H1 (cell line): ENCODE data around the gene PBX1. TPM values are rescaled to one million over a fixed set of nuclear protein-coding genes. Genes with fewer than 3 reads are reported as not detected.

Experiments
- CTCF ChIA-PET: fragments of 300-600 bp; sonication (Branson Sonifier 250); formaldehyde crosslinking; loops from one replicate; lab custom pipeline; 2021; ENCODE audit not compliant: partially characterized antibody; lab: Charles Lee
- POLR2A ChIA-PET: fragments of 300-600 bp; sonication (Branson Sonifier 250); formaldehyde crosslinking; loops from one replicate; lab custom pipeline; 2021; ENCODE audit warnings: inconsistent platforms; ENCODE audit not compliant: partially characterized antibody; lab: Charles Lee
- DNase-seq, 2 experiments: peaks; one replicate each; pipeline versions ENCODE4 v3.0.0 to v3.0.0-alpha.2; 2010 to 2022; ENCODE audit warnings: low spot score in 2 of 2, low read depth in 1 of 2, mixed read lengths in 1 of 2
- FAIRE-seq: peaks from 2 replicates; lab custom pipeline; 2011; peaks lifted over from hg19 to GRCh38; lab: Jason Lieb, UNC
- H2AFZ ChIP-seq: 2 replicates; pipeline ENCODE4 v1.8.1; 2012; ENCODE audit warnings: low read length, inconsistent platforms
- H2AK5ac ChIP-seq: 2 replicates; pipeline ENCODE4 v1.6.1; 2013; ENCODE audit warnings: low read depth, low read length
- H2BK120ac ChIP-seq: replicated peaks from 2 replicates; pipeline ENCODE3; 2013; ENCODE audit warnings: low read depth, low read length, inconsistent platforms
- H2BK12ac ChIP-seq: 2 replicates; pipeline ENCODE4 v1.6.1; 2013; ENCODE audit warnings: low read depth, low read length
- H2BK15ac ChIP-seq: 2 replicates; pipeline ENCODE4 v1.6.1; 2013; ENCODE audit warnings: low read length
- H2BK20ac ChIP-seq: 2 replicates; pipeline ENCODE4 v1.6.1; 2013; ENCODE audit warnings: low read length
- H2BK5ac ChIP-seq: 2 replicates; pipeline ENCODE4 v1.6.1; 2013; ENCODE audit warnings: low read depth, low read length
- H3K14ac ChIP-seq: 2 replicates; pipeline ENCODE4 v1.6.1; 2013; ENCODE audit warnings: inconsistent platforms; ENCODE audit not compliant: insufficient read length
- H3K18ac ChIP-seq: 2 replicates; pipeline ENCODE4 v1.6.1; 2013; ENCODE audit warnings: low read length; ENCODE audit errors: extremely low read depth
- H3K23ac ChIP-seq: 2 replicates; pipeline ENCODE4 v1.6.1; 2013; ENCODE audit warnings: inconsistent platforms; ENCODE audit not compliant: insufficient read length
- H3K23me2 ChIP-seq: 2 replicates; pipeline ENCODE4 v1.6.1; 2013; ENCODE audit warnings: low read depth, low read length
- H3K27ac ChIP-seq: 2 replicates; pipeline ENCODE4 v1.6.1; 2011; ENCODE audit warnings: low read depth, low read length, inconsistent platforms
- H3K27me3 ChIP-seq, 4 experiments: replicated peaks in 1 of 4; 1 replicate in 1 of 4; 2 replicates in 3 of 4; pipeline versions ENCODE4 v1.6.1 to v1.8.1; 2011 to 2013; ENCODE audit warnings: low read length in 3 of 4, mild to moderate bottlenecking in 3 of 4, inconsistent platforms in 2 of 4, mixed read lengths in 2 of 4, moderate library complexity in 1 of 4; ENCODE audit not compliant: control insufficient read depth in 3 of 4, insufficient read depth in 3 of 4; ENCODE audit errors: extremely low read depth in 1 of 4
- H3K36me3 ChIP-seq, 4 experiments: 2 replicates each; pipeline versions ENCODE4 v1.6.1 to v1.8.1; 2011 to 2013; ENCODE audit warnings: mild to moderate bottlenecking in 4 of 4, low read length in 3 of 4, moderate library complexity in 2 of 4, control low read depth in 1 of 4, inconsistent platforms in 1 of 4; ENCODE audit not compliant: insufficient read depth in 4 of 4, control insufficient read depth in 2 of 4
- H3K4ac ChIP-seq: replicated peaks from 2 replicates; pipeline ENCODE3; 2013; ENCODE audit warnings: low read length, low read depth, mixed read lengths, inconsistent platforms; ENCODE audit not compliant: insufficient read length
- H3K4me1 ChIP-seq, 4 experiments: replicated peaks in 1 of 4; 1 replicate in 1 of 4; 2 replicates in 3 of 4; pipeline versions ENCODE4 v1.6.1 to v1.8.1; 2011 to 2013; ENCODE audit warnings: low read length in 3 of 4, inconsistent platforms in 2 of 4, mixed read lengths in 1 of 4; ENCODE audit not compliant: insufficient read depth in 4 of 4, control insufficient read depth in 3 of 4
- H3K4me2 ChIP-seq, 2 experiments: 2 replicates each; pipeline versions ENCODE4 v1.6.1 to v1.8.1; 2011 to 2013; ENCODE audit warnings: low read depth in 2 of 2, low read length in 2 of 2, control low read depth in 1 of 2, inconsistent platforms in 1 of 2, mild to moderate bottlenecking in 1 of 2; ENCODE audit not compliant: insufficient read depth in 1 of 2
- H3K4me3 ChIP-seq, 4 experiments: fragments of 200-600, 300-600 bp in 1 of 4; sonication (generic), shearing (Covaris generic), sonication (Bioruptor Twin) in 1 of 4; 2 replicates each; pipeline versions ENCODE4 v1.5.1 to v1.8.1; 2011 to 2016; ENCODE audit warnings: low read length in 4 of 4, low read depth in 3 of 4, control low read depth in 2 of 4, inconsistent platforms in 2 of 4, mild to moderate bottlenecking in 2 of 4, mixed read lengths in 1 of 4, moderate library complexity in 1 of 4; ENCODE audit not compliant: insufficient read depth in 2 of 4; ENCODE audit errors: extremely low read depth in 1 of 4
- H3K56ac ChIP-seq: replicated peaks from 2 replicates; pipeline ENCODE3; 2013; ENCODE audit warnings: low read depth, mild to moderate bottlenecking, mixed read lengths, low read length, inconsistent platforms; ENCODE audit not compliant: insufficient read length
- H3K79me1 ChIP-seq: 2 replicates; pipeline ENCODE4 v1.6.1; 2013; ENCODE audit warnings: low read depth, low read length, control low read depth
- H3K79me2 ChIP-seq, 2 experiments: 2 replicates each; pipeline versions ENCODE4 v1.6.1 to v1.8.1; 2012 to 2013; ENCODE audit warnings: low read length in 2 of 2, mild to moderate bottlenecking in 2 of 2, inconsistent platforms in 1 of 2; ENCODE audit not compliant: insufficient read depth in 2 of 2, control insufficient read depth in 1 of 2
- H3K9ac ChIP-seq, 4 experiments: replicated peaks in 1 of 4; 1 replicate in 1 of 4; 2 replicates in 3 of 4; pipeline versions ENCODE4 v1.6.1 to v1.8.1; 2011 to 2013; ENCODE audit warnings: low read depth in 3 of 4, low read length in 3 of 4, control low read depth in 2 of 4, mild to moderate bottlenecking in 2 of 4, moderate library complexity in 2 of 4, inconsistent platforms in 1 of 4; ENCODE audit errors: extremely low read depth in 1 of 4
- H3K9me3 ChIP-seq, 2 experiments: 2 replicates each; pipeline versions ENCODE4 v1.6.1 to v1.8.1; 2012 to 2013; ENCODE audit warnings: mild to moderate bottlenecking in 2 of 2, moderate library complexity in 2 of 2, control low read depth in 1 of 2, inconsistent platforms in 1 of 2, low read depth in 1 of 2, low read length in 1 of 2, mixed read lengths in 1 of 2; ENCODE audit not compliant: insufficient read depth in 2 of 2
- H4K20me1 ChIP-seq, 2 experiments: replicated peaks in 1 of 2; 2 replicates each; pipeline versions ENCODE3 to v1.8.1; 2011 to 2013; ENCODE audit warnings: inconsistent platforms in 2 of 2, low read length in 2 of 2, mild to moderate bottlenecking in 1 of 2; ENCODE audit not compliant: insufficient read depth in 2 of 2, control insufficient read depth in 1 of 2
- H4K5ac ChIP-seq: 2 replicates; pipeline ENCODE4 v1.6.1; 2013; ENCODE audit warnings: low read length, low read depth, mixed read lengths, inconsistent platforms; ENCODE audit not compliant: insufficient read length
- H4K8ac ChIP-seq: 2 replicates; pipeline ENCODE4 v1.8.0; 2013; ENCODE audit warnings: mild to moderate bottlenecking, moderate library complexity, low read length, inconsistent platforms; ENCODE audit not compliant: insufficient read depth; ENCODE audit errors: extremely low read depth
- H4K91ac ChIP-seq: replicated peaks from 2 replicates; pipeline ENCODE3; 2013; ENCODE audit warnings: low read length, mixed read lengths, inconsistent platforms; ENCODE audit not compliant: insufficient read length
- CBX5 ChIP-seq: fragments of 300-800, 300-1000 bp; sonication (generic); IDR thresholded peaks from 2 replicates; pipeline ENCODE4 v1.7.1; 2016; ENCODE audit warnings: antibody characterized with exemption, low read length, low read depth
- HDAC2 ChIP-seq, 2 experiments: fragments of 300-600 bp in 1 of 2; sonication (generic) in 1 of 2; IDR thresholded peaks; 2 replicates each; pipeline ENCODE4 v1.6.1; 2011 to 2012; ENCODE audit warnings: low read depth in 2 of 2, low read length in 2 of 2, mild to moderate bottlenecking in 2 of 2, moderate library complexity in 2 of 2, borderline replicate concordance in 1 of 2, inconsistent platforms in 1 of 2
- KDM1A ChIP-seq: fragments of 200-600, 300-600 bp; sonication (generic); IDR thresholded peaks from 2 replicates; pipeline ENCODE4 v1.7.1; 2016; ENCODE audit warnings: mild to moderate bottlenecking, low read length, borderline replicate concordance
- NANOG ChIP-seq: IDR thresholded peaks from 2 replicates; pipeline ENCODE4 v1.6.1; 2011; ENCODE audit warnings: low read length, low read depth, mild to moderate bottlenecking, inconsistent platforms; ENCODE audit not compliant: insufficient read depth, poor library complexity, severe bottlenecking
- RFX5 ChIP-seq: IDR thresholded peaks from 2 replicates; pipeline ENCODE4 v1.6.1; 2011; ENCODE audit warnings: low read depth, low read length, improper control_type of control experiment, borderline replicate concordance
- SAP30 ChIP-seq: fragments of 300-600 bp; sonication (generic); IDR thresholded peaks from 2 replicates; pipeline ENCODE4 v1.7.1; 2012; ENCODE audit warnings: low read length, moderate library complexity, mild to moderate bottlenecking, inconsistent platforms; ENCODE audit not compliant: insufficient read depth, insufficient replicate concordance
- SIRT6 ChIP-seq: IDR thresholded peaks from one replicate; pipeline ENCODE4 v1.7.1; 2012; ENCODE audit warnings: low read length, inconsistent platforms
- SIX5 ChIP-seq: IDR thresholded peaks from 2 replicates; pipeline ENCODE4 v1.6.1; 2011; ENCODE audit warnings: mild to moderate bottlenecking, low read depth, low read length
- TAF1 ChIP-seq: IDR thresholded peaks from 2 replicates; pipeline ENCODE4 v1.6.1; 2011; ENCODE audit warnings: mild to moderate bottlenecking, low read depth, low read length
- WGBS, 2 experiments: shearing (Covaris generic) in 1 of 2; methylation state at CpG; one replicate each; pipeline versions ENCODE4 v1.1.6 to v1.1.7; 2013 to 2015; ENCODE audit warnings: low lambda C conversion rate in 2 of 2, mixed read lengths in 2 of 2, inconsistent platforms in 1 of 2, low coverage in 1 of 2, missing lambda C conversion rate in 1 of 2; ENCODE audit not compliant: insufficient replicate concordance in 2 of 2, insufficient coverage in 1 of 2, insufficient read length in 1 of 2; ENCODE audit errors: extremely low coverage in 1 of 2, missing lambda C conversion rate in 1 of 2; 5-methylcytosine and 5-hydroxymethylcytosine counted together
- polyA plus RNA-seq, 7 experiments: library from polyadenylated mRNA; depleted of rRNA in 3 of 7; stranded (reverse) in 5 of 7; unstranded in 2 of 7; fragments of >200 nt in 5 of 7; fragments of 200-250 nt in 2 of 7; gene quantifications; 1 replicate in 5 of 7; 2 replicates in 1 of 7; 4 replicates in 1 of 7; pipeline versions ENCODE4 v1.2.1 to v1.2.3, GENCODE V29; 2011 to 2013; ENCODE audit warnings: missing spikeins in 2 of 7, mixed read lengths in 2 of 7
- total RNA-seq: library from RNA; stranded (reverse); fragmentation: NEBNext Ultra II Directional; extraction: Animal tissue kit (Norgen Biotek cat#: 25700); gene quantifications from 2 replicates; pipeline ENCODE4 v1.2.1, GENCODE V29; 2021
- TF ChIP-seq, protein P1 (sequence below), 3 experiments: IDR thresholded peaks; 1 replicate in 2 of 3; 2 replicates in 1 of 3; pipeline versions ENCODE4 v1.5.1 to v1.6.1; 2011; ENCODE audit warnings: low read length in 3 of 3, mild to moderate bottlenecking in 3 of 3, inconsistent platforms in 2 of 3, low read depth in 1 of 3, moderate library complexity in 1 of 3; ENCODE audit not compliant: insufficient read depth in 1 of 3; ENCODE audit errors: control extremely low read depth in 1 of 3

Gene PBX1
- total and polyA plus RNA-seq, 2 of the 8 experiments (the other 6 are each of a cell fraction or from before 2014, with no cell fraction given), result 87.4 to 124 TPM

DNA sequence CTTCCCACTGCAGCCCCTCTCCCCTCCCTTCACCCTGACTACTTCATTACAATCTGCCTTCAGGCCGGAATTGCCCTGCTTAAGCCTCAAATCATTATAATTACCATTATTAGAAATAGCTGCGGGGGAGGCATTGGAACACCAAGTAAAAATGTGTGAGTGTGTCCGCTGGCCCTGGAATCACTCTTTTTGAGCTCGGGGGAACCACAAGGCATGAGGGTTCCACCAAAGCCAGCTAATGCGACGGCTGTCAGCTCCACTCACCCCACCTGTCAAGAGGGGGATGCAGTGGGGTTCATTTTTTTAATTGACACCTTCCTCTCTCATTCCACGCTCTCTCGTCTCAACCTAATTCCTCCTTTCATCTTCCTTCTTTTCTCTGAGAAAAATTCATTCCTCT lies 177.2 kb downstream of the PBX1 start:
- H3K9me3 ChIP-seq, result no peaks in the 10 kb centered on the region
- DNase-seq (no peak), FAIRE-seq (no peak)
- TF ChIP-seq SIX5 (no peak), SAP30 (no peak), SIRT6 (no peak), KDM1A (no peak), CBX5 (no peak), RFX5 (no peak), TAF1 (no peak), HDAC2 (IDR thresholded peaks at IDR 0.05; ENCODE audit: borderline replicate concordance in 1 of 2, low read depth in 2 of 2, low read length in 2 of 2) (no peak), NANOG (no peak)
- TF ChIP-seq, protein P1, sequence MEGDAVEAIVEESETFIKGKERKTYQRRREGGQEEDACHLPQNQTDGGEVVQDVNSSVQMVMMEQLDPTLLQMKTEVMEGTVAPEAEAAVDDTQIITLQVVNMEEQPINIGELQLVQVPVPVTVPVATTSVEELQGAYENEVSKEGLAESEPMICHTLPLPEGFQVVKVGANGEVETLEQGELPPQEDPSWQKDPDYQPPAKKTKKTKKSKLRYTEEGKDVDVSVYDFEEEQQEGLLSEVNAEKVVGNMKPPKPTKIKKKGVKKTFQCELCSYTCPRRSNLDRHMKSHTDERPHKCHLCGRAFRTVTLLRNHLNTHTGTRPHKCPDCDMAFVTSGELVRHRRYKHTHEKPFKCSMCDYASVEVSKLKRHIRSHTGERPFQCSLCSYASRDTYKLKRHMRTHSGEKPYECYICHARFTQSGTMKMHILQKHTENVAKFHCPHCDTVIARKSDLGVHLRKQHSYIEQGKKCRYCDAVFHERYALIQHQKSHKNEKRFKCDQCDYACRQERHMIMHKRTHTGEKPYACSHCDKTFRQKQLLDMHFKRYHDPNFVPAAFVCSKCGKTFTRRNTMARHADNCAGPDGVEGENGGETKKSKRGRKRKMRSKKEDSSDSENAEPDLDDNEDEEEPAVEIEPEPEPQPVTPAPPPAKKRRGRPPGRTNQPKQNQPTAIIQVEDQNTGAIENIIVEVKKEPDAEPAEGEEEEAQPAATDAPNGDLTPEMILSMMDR (IDR thresholded peaks at IDR 0.05; ENCODE audit: control extremely low read depth in 1 of 3, insufficient read depth in 1 of 3, low read depth in 1 of 3, low read length in 3 of 3), result no peak
- H2BK20ac ChIP-seq, result no peak overlapping the region
- 84 to 100% methylated on average over 2 to 8 of the region's 8 CpGs for WGBS, 2 experiments
- no peak overlapping the region for H3K4me3 ChIP-seq
- no peak overlapping the region for H3K9ac ChIP-seq
- no peak overlapping the region for H4K5ac ChIP-seq
- no peaks in the 10 kb centered on the region for H3K36me3 ChIP-seq
- ChIA-PET CTCF (interaction anchor here (1.1 to 2.0 kb wide), 5 partner anchors 10 to 51 kb away, joined by 3 to 8 read pairs (median 3); no protein-coding TSS in a partner anchor), POLR2A (interaction anchor here (1.0 to 1.4 kb wide), 3 partner anchors 10 to 15 kb away, joined by 3 to 4 read pairs (median 4); no protein-coding TSS in a partner anchor)
- H3K4me1 ChIP-seq, result peaks cover 0 to 11% (median 8%) of the 10 kb centered on the region in 4 experiments; a peak in 4 of 7 replicates
- peaks cover 3 to 91% of the 10 kb centered on the region in 2 experiments; a peak in 3 of 4 replicates for H3K79me2 ChIP-seq
- H3K14ac ChIP-seq, result no peak overlapping the region
- no peak overlapping the region for H2BK12ac ChIP-seq
- no peaks in the 10 kb centered on the region for H3K27me3 ChIP-seq
- no peak overlapping the region for H3K23ac ChIP-seq
- H2AFZ ChIP-seq, result no peak overlapping the region
- no peak overlapping the region for H3K18ac ChIP-seq
- no peaks in the 10 kb centered on the region for H3K23me2 ChIP-seq
- no peak overlapping the region for H2AK5ac ChIP-seq
- H3K4me2 ChIP-seq, result no peak overlapping the region
- peaks cover 6% of the 10 kb centered on the region; the same call in 1 of the 2 replicates for H3K79me1 ChIP-seq
- no peak overlapping the region for H3K27ac ChIP-seq
- H2BK15ac ChIP-seq, result no peak overlapping the region
- no peak overlapping the region for H2BK120ac ChIP-seq
- peaks cover 6 to 9% of the 10 kb centered on the region in 2 experiments for H4K20me1 ChIP-seq
- no peak overlapping the region for H3K4ac ChIP-seq
- no peak overlapping the region for H2BK5ac ChIP-seq
- no peak overlapping the region for H3K56ac ChIP-seq
- H4K91ac ChIP-seq, result no peak overlapping the region
- H4K8ac ChIP-seq, result no peak overlapping the region
